ENCODE measurements around the gene MAPK9.

DNA sequence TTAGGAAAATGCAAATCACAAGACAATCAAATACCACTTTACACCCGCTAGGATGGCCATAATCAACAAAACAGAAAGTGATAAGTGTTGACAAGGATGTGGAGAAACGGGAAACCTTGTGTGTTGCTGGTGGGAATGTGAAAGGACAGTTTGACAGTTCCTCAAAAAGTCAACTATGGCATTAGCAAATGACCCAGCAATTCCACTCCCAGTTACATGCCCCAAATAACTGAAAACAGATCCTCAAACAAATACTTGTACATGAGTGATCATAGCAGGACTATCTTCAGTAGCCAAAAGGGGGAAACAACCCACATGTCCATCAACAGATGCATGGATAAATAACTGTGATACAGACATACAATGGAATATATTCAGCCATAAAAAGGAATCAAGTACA is 104.1 kb downstream of the MAPK9 start:
- TF ChIP-seq, protein P1, sequence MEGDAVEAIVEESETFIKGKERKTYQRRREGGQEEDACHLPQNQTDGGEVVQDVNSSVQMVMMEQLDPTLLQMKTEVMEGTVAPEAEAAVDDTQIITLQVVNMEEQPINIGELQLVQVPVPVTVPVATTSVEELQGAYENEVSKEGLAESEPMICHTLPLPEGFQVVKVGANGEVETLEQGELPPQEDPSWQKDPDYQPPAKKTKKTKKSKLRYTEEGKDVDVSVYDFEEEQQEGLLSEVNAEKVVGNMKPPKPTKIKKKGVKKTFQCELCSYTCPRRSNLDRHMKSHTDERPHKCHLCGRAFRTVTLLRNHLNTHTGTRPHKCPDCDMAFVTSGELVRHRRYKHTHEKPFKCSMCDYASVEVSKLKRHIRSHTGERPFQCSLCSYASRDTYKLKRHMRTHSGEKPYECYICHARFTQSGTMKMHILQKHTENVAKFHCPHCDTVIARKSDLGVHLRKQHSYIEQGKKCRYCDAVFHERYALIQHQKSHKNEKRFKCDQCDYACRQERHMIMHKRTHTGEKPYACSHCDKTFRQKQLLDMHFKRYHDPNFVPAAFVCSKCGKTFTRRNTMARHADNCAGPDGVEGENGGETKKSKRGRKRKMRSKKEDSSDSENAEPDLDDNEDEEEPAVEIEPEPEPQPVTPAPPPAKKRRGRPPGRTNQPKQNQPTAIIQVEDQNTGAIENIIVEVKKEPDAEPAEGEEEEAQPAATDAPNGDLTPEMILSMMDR (IDR thresholded peaks at IDR 0.05 in 4 of 5, conservative IDR thresholded peaks at IDR 0.05 in 1 of 5) = no peak
- TF ChIP-seq POLR2A (IDR thresholded peaks at IDR 0.05) = no peak

Data from gastrocnemius medialis (tissue), 4 donors.